Measurements from ENCODE around the gene PLEKHA5.
"Not testable (repeated sequence)": the region's sequence is repeated elsewhere in the genome, so short reads cannot be mapped to it uniquely, and the experiment has no call there.

PLEKHA5 gene

GRCh38 chr12:19223018-19223417 lies 93.5 kb downstream of the PLEKHA5 start:
- peak; percentile 28 for TF ChIP-seq CTCF (IDR thresholded peaks at IDR 0.05; ENCODE audit: low read length, missing control alignments)
- no peak overlapping the region for H3K4me3 ChIP-seq (replicated peaks; ENCODE audit: low read depth, low read length)
- peak; percentile 45 for DNase-seq (ENCODE audit: low read depth)

- DNase-seq (ENCODE audit: low read depth): peak; percentile 50
- TF ChIP-seq CTCF (IDR thresholded peaks at IDR 0.05; ENCODE audit: low read length, missing control alignments): no peak
- H3K4me3 ChIP-seq (replicated peaks; ENCODE audit: low read depth, low read length): no peak overlapping the region
Observed at GRCh38 chr12:19223695-19224094, 94.2 kb downstream of the PLEKHA5 start.

GRCh38 chr12:19224746-19225145 lies 95.2 kb downstream of the PLEKHA5 start:
- H3K4me3 ChIP-seq (replicated peaks; ENCODE audit: low read depth, low read length): no peak overlapping the region
- no peak for TF ChIP-seq CTCF (IDR thresholded peaks at IDR 0.05; ENCODE audit: low read length, missing control alignments)
- DNase-seq (ENCODE audit: low read depth): no peak

- TF ChIP-seq CTCF (IDR thresholded peaks at IDR 0.05; ENCODE audit: low read length, missing control alignments): no peak
- H3K4me3 ChIP-seq (replicated peaks; ENCODE audit: low read depth, low read length): no peak overlapping the region
- DNase-seq (ENCODE audit: low read depth): peak; percentile 15
Observed at GRCh38 chr12:19227190-19227879, 97.8 kb downstream of the PLEKHA5 start.

GRCh38 chr12:19227880-19228210 lies 98.3 kb downstream of the PLEKHA5 start:
- DNase-seq (ENCODE audit: low read depth): no peak
- H3K4me3 ChIP-seq (replicated peaks; ENCODE audit: low read depth, low read length): no peak overlapping the region
- no peak for TF ChIP-seq CTCF (IDR thresholded peaks at IDR 0.05; ENCODE audit: low read length, missing control alignments)

- not testable (repeated sequence) for H3K4me3 ChIP-seq (replicated peaks; ENCODE audit: low read depth, low read length); DNase-seq (ENCODE audit: low read depth)
Observed at GRCh38 chr12:19229021-19229420, 99.5 kb downstream of the PLEKHA5 start.

GRCh38 chr12:19230299-19230866 lies 100.8 kb downstream of the PLEKHA5 start:
- H3K4me3 ChIP-seq (replicated peaks; ENCODE audit: low read depth, low read length): no peak overlapping the region
- no peak for DNase-seq (ENCODE audit: low read depth)
- no peak for TF ChIP-seq CTCF (IDR thresholded peaks at IDR 0.05; ENCODE audit: low read length, missing control alignments)
